Peyer's patch (tissue), 4 donors: ENCODE results near the gene PRRG4.

Experiments
- POLR2A ChIP-seq, 2 donors: fragments of 450-650 bp; IDR thresholded peaks; one replicate each; pipeline ENCODE4 v1.5.1; 2017; ENCODE audit warnings: antibody characterized with exemption in 2 of 2, mild to moderate bottlenecking in 2 of 2, moderate library complexity in 2 of 2
- TF ChIP-seq, protein P1 (sequence below), 6 experiments: fragments of 450-650 bp in 4 of 6; fragments of 200-600 bp in 2 of 6; sonication (generic) in 1 of 6; IDR thresholded peaks; one replicate each; pipeline ENCODE4 v1.5.1; 2017 to 2019; ENCODE audit warnings: antibody characterized with exemption in 6 of 6, mild to moderate bottlenecking in 3 of 6, moderate library complexity in 1 of 6

DNA sequence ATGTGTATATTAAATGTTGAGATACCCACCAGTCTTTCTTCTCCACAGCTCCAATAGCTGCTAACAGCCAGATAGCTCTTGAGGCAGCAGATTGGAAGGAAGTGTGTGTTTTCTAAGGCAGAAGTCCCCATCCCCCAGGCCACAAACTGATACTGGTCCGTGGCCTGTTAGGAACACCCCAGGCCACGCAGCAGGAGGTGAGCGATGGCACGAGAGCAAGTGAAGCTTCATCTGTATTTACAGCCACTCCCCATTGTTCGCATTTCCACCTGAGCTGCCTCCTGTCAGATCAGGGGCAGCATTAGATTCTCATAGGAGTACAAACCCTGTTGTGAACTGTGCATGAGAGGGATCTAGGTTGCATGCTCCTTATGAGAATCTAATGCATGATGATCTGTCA is 48.0 kb upstream of the PRRG4 start:
- TF ChIP-seq, protein P1, sequence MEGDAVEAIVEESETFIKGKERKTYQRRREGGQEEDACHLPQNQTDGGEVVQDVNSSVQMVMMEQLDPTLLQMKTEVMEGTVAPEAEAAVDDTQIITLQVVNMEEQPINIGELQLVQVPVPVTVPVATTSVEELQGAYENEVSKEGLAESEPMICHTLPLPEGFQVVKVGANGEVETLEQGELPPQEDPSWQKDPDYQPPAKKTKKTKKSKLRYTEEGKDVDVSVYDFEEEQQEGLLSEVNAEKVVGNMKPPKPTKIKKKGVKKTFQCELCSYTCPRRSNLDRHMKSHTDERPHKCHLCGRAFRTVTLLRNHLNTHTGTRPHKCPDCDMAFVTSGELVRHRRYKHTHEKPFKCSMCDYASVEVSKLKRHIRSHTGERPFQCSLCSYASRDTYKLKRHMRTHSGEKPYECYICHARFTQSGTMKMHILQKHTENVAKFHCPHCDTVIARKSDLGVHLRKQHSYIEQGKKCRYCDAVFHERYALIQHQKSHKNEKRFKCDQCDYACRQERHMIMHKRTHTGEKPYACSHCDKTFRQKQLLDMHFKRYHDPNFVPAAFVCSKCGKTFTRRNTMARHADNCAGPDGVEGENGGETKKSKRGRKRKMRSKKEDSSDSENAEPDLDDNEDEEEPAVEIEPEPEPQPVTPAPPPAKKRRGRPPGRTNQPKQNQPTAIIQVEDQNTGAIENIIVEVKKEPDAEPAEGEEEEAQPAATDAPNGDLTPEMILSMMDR (IDR thresholded peaks at IDR 0.05) = no peak
- TF ChIP-seq POLR2A (IDR thresholded peaks at IDR 0.05) = no peak
